GM20431 (cell line): ENCODE data around the gene TRIM2.

Experiments
- in situ Hi-C: fragments of 300-500 bp; cut with MseI, MboI; formaldehyde crosslinking; loops from one replicate; pipeline ENCODE4 v1.15.0; 2020; ENCODE audit warnings: low sequenced_read_pairs; ENCODE audit not compliant: unreplicated experiment

The TRIM2 gene

DNA sequence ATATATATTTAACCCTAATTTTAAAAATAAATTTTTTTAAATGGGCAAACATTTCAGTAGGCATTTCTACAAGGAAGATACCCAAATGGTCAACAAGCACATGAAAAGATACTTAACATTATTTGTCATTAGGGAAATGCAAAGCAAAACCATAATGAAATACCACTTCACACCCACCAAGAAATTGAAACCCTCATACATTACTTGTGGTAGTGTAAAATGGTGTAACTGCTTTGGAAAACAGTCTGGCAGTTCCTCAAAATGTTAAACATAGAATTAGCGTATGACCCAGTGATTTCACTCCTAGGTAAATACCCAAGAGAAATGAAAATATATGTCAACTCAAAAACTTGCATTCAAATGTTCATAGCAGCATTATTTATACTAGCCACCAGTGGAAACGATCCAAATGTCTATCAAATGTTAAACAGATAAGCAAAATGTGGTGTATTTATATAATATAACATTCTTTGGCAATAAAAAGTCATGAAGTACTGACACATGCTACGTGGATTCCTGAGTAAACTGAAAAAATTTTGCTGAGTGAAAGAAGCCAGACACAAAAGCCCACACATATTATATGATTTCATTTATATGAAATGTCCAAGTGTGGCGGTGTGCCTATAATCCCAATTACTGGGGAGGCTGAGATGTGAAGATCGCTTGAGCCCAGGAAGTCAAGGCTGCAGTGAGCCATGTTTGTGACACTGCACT is 16.6 kb downstream of the TRIM2 start:
- in situ Hi-C loops = no loop called here

DNA sequence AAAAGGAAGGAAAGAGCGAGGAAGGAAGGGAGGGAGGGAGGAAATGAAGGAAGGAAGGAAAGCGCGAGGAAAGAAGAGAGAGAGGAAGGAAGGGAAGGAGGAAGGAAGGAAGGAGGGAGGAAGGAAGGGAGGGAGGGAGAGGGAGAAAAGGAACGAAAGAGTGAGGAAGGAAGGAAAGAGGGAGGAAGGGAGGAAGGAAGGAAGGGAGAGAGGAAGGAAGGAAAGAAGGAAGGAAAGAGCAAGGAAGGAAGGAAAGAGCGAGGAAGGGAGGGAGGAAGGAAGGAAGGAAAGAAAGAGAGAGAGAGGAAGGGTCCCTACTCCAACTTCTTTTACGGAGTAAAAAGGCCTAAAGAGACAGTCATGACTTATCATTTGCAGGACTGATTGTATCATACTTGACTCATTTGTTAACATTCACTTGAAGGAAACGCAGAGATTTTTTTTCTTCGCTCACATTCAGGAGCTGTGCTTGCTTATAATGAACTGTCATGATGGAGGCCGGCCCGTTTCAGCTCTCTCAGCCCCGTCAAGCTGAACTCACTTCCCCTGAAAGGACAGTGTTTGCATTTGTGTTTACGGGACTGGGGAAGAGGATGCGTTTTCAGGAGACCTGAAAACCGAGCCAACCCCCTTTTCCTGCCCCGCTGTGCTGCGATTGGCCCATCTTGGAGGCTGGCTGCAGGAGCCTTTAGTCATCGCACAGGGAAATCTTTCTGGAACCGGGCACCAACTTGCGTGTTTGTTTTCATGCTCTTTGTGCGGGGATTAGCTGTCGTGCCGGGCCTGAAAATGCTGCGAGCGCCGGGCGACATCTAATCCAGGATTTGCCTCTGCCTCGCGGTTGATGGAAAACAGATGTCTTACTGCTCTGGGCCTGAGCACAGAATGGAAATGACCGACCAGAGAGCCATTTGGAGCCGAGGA is 17.8 kb downstream of the TRIM2 start:
- in situ Hi-C loops = no loop called here

DNA sequence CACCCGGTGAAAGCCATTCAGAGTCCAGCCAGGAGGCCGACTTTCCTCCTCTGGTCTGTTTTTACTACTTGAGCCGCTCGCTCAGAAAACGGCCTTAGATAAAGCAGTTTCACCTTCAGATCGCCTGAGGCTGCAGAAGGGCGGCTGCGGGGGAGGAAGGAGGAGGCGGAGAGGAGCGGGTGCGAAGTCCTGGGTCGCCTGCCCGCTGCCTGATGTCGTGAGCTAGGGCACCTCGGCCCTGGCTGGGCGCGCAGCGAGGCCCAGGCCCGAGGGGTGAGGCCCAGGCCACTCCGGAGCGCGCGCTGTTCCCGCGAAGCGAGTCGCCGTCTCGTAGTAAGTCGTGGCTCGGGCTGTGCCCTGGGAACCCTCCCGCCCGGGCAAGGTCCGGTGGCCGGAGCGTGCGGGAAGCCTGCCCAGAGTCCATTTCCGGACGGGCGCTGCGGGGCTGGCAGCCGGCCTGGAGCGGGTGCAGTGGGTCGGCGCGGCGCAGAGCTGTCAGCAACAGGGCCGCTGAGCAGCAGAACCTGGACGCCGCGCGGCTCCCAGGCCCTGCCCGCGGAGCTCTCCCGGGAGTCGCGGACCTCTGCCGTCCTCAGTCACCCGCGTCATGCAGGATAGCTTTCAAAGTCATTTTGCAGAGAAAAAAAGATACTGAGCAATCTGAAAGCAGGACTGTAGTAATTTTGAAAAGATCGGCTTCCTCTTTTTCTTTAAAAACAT is 18.6 kb downstream of the TRIM2 start:
- in situ Hi-C loops = no loop called here

DNA sequence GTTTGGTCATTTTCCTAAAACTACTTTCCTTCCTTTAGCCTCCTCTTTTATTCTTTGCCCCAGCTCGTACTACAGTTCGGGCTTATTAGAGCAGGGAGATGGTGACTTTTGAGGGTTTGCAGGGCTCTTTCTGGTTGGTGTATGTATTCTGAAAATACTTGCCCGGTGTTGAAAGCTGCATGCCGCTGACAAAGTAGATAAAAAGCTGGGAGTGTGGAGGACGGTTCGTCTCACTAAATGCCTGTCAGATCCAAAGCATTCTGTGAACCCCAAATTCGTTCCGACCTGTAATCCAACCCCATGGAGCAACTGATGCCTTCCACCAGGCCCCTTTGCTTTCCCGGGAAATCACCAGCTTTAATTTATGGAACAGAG is 19.2 kb downstream of the TRIM2 start:
- in situ Hi-C loops = no loop called here

DNA sequence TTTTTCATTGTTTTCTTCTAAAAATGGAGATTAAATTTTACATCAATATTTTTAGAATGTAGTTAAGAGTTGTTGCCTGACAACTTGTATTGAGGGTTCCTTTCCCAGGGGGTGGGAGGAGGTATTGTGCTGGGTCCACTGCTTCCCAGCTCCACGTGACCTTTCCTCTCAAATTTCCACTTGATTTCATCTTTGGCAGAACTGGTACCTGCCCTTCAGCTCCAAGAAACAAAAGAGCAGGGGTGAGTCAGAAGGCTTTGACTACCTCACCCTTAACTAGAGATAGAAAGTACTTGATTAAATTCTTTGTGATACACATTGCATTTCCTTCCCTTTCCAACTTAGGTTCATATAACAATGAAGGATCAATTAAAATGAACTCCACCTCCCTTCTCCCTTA is 19.7 kb downstream of the TRIM2 start:
- in situ Hi-C loops = no loop called here

DNA sequence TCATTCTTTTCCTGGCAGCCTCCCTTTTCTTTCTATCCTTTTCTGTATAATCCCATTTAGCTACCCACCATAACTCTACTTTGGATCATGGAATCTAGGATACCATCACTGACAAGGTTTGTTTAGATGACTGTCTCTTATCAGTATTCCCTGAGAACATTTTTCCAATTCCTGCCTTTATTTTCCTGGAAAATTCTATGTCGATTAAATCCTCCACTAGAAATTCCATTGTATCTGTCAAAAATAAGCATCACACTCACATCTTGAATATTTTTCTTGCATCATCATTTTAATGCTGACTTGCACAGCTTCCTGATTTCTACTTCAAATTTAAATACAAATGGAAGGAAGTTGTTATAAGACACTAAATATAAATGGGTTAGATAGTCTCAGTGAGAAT is 20.2 kb downstream of the TRIM2 start:
- in situ Hi-C loops = no loop called here

DNA sequence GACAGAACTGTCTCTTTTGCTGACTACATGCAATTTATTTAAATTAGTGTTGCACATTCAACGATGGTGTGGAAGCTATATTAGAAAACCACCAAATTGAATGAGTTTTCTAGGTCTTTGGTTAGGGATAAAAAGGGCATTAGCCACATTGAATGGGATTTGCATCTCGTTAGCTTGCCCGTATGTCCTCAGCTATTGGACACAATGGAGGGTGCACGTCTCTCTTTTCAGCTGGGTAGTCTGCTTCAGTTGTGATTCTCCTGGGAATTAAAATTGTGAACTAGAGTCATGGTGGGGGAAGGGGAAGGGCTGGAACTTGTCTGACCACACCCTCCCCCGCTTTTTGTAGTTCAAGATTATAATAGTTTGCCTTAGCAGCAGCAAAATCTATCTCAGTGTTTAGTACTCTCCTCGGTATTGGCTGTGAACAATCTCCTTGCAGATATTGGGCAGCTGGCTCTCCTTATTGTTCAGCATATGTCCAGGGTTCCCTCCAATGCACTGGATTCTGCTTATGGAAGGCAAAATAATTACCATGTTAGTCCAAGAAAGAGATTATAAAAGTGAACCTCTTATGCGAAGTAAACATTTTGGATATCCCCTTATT is 23.3 kb downstream of the TRIM2 start:
- in situ Hi-C loops = no loop called here

DNA sequence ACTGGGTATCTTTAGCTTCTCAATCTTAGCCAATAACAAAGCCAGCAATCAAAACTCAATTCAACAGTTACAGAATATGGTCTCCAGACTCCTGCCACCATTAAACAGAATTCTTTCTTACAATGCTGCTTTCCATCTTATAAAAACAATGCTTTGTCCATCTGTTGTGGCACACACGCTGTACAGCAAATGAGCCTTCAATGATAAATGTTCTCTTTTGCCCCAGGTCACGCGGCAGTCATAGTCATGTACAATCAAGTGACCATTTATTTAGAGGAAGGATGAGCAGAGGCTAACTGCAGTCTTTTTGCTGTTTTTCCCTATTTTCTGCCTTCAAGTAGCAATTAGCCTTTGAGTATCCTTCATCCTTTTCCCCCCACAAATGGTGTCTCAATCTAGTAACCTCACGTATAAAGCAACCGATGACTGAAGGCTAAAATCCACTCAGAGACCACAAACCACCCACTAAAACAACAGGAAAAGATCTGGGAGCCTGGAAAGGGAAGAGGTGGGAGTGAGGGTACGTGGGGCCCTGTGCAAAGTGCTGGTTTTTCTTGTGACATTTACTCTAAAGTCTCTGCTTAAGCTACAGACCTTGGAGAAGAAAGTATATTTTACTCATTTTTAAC is 24.4 kb downstream of the TRIM2 start:
- in situ Hi-C loops = no loop called here

DNA sequence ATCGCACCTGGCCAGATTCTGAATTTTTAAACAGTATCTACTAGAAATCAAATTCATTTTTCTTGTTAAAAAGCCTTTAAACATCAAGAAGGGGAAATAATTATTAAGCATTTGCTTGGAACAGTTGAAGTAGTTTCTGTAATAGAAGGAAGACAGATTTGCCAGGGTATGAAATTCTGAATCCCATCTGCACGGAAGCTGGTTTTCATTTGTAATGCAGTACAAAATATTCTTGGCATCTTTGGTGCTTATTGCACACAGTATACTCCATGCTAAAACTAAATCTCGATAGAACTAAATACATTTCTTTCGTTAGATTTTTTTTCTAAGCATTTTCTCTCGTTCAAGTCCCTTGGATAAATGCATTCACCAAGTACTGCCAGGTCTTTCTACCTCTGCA is 25.3 kb downstream of the TRIM2 start:
- in situ Hi-C loops = no loop called here

DNA sequence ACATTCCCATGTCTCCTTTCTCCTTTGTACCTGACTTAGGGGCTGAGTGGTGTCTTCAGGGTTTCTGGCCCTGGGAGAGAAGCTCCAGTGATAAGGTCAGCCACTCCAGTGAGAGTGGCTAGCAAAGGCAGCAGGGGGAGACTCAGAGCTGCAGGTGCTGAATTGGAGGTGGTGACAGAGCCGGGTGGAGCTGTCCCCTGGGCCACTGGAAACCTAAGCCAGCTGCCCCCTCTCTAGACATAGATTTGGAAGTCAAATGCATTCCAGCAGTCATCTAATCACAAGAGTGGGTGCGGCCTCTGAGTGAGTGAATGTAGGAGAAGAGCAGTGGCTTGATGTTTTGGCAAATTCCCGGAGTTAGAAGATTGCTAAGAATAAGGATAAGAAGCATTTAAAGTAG is 28.5 kb downstream of the TRIM2 start:
- in situ Hi-C loops = no loop called here

DNA sequence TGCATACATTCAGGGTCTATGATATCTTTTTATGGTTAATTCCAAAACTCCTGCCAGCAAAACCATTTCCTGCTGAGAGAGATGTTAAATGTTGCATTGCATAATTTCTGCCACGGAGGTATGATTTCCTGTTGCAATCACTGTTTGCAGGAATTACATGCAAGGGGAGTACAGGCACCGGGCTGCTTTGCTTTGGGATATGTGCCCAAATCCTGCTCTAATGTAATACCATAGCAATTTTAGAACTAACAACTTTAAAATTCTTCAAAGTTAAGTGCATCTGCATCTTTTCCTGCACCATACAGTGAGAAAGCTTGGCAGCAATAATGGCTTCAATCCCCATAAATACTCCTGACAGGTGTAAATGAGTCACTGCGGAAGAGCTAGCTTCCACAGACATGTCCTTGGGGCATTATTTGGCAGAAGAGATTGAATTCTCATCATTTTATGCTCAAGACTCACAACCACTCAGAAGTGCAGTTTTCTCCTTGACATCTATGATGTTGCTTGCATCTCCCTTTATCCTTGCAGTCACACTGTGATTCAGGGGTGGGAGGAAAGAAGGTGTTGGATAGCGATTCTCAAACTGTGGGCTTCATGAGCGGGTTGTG is 29.6 kb downstream of the TRIM2 start:
- in situ Hi-C loops = no loop called here

DNA sequence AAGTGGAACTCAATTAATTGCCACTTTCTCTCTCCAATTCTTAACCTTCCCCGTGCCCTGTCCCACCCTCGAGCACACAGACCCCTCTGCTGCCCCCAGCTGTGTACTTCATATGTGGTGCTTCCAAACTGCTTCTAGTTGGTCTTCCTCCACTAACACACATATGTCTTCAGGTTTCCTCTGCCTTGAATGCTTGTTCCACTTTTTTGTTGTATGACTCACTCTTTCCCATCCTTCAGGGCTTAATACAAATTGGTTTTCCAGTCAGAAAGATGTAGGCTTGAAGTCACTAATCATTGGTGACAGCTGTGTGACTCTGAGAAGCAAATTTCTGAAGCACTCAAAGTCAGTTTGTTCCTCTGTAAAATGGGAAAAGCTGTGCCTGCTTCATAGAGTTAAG is 30.6 kb downstream of the TRIM2 start:
- in situ Hi-C loops = no loop called here

DNA sequence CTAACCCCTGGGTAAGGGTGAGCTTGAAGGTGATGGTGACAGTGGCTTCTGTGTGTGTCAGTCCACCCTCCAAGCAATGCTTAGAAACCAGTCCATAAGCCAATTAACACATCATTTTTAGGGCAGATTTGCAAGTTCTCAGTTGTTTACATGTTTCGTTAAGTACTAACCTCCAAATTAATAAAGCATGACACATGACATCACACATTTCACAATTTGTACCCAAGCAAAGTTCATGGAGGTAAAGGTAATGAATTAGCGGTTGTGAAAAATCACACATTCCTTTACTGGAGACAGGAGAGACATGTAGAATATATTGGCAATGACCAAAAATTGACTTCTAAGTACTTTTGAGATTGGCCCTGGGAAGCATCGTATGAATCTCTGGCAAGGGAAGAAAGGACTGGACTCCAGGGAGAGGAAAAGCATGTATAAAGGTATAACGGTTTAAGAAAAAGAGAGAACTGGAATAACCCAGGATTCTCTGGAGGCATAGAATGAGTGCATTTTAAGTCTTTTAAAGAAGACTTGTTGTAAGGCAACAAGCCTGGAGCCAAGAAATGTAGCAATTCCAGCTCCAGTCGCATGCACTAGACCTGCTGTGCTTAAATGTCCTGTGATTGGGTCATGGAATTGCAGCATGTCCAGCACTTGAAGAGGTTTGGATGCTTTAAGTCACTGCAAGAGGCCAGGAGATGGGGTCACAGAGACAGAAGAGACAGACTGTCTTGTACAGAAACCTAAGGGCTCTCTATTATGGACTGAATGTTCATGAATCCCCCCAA is 34.1 kb downstream of the TRIM2 start:
- in situ Hi-C loops = no loop called here

DNA sequence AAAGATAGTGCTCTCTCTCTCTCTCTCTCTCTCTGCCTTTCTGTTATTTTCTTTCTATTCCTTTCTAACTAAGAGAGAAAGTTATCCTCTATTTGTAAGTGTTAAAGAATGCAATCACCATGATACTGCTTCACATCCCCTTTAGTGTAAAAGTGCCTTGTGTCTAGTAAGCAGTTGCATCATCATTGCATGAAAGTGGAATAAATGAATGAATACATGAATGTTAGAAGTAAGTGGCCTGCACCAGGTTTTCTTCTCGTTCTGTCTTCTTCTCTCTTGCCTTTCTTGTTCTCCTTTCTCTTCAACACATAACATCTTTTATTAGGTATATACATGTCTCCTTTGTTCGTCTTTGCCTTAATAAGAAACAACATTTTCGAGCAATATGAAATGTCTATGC is 35.2 kb downstream of the TRIM2 start:
- in situ Hi-C loops = no loop called here

DNA sequence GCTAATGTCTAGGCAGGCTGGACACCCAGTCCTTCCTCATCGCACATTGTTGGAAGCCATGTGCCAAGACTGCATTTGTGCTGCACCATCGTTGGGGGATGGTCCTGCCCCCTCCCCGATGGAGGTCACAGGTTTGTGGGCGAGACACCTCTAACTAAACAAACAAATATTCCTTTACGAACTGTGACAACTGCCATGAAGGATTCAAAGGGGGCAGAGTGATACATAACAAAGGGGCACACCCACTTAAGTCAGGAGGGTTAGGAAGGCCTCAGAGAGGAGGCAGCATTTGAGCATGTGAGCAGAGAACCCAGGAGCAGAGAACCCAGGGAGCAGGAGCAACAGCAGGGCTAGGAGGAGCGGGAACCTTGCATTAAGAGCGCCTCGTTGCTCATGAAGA is 37.1 kb downstream of the TRIM2 start:
- in situ Hi-C loops = no loop called here

DNA sequence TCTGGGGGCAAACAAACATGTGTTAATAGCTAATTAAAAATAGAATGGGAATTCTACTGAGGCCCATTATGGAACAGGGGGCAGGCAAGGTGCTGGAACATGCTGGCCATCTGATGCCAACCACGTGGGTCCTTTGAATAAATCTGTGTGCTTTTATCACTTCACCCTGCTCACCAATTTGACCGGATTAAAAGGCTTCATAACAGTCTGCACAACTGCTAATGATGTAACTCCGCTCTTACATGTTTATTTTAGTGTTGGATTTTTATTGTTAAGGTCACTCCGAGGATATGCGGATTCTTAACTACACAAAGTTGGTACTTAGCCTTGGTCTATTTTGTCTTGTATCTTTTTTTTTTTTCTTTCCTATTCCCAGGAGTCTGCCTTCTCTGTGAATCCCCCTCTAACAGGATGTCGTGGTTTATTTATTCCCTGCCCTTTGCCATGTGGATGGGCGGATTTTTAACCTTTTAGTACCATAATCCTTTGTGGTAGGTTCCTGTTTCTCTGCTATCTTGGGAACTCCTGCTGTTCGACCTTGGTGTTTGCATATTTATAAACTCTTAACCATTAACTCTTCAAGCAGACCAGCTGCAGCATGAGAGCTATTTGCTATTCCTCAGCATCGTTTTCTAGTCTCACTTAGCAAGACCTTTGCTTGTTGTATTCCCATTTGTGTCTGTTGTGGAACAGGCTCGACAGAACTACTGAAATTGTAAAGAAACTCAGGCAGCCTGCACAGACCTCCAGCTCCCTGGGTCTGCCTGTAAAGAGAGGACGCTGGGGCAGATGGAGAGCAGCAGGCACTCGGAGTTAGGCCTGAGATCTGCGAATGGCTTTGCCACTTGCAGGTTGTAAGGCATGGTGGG is 38.0 kb downstream of the TRIM2 start:
- in situ Hi-C loops = no loop called here

DNA sequence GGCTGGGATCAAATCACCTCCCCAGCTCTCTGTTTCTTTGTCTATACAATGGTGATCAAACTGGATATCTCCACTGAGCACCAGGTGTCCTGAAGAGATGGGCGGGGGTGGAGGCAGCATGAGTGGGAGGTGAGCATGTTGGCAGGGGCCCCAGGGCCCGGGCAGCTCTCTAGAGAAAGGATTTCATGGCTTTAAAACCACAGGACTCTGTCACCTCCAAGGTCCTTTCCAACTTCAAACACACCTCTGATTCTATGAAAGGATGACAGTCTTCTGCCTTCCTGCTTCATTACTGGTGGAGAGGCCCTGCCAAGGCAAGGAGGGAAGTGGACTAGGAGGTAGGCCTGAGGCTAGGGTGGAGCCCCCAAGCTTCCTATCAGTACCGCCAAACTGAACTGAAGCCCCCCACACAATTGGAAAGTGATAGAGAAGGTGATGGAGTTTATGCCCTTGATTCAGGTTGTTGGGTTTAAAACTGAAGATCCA is 38.6 kb downstream of the TRIM2 start:
- in situ Hi-C loops = no loop called here

DNA sequence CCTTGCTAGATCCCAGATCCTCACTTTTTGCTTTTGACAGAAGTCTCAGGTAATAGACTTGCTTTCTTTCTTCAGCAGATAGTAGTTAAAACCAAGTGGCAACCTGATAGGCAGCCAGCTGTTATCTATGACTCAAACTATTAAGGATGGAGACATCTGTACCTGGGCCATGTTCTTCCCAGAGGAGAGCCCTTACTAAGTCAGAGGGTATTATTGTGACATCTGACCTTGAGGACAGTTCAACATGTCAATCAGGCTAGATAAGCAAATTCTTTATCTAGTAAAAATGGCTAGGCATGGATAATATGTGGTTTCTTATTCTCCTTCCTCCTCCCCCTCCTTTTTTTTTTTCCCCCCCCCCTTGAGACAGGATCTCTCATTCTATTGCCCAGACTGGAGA is 39.2 kb downstream of the TRIM2 start:
- in situ Hi-C loops = no loop called here
